GM21723 (cell line): ENCODE results near the gene UVSSA.
"Not testable (repeated sequence)": the region's sequence is repeated elsewhere in the genome, so short reads cannot be mapped to it uniquely, and the experiment has no call there.

ENCODE experiments used
- ATAC-seq: cut with Tn5 transposase; IDR thresholded peaks from one replicate; pipeline ENCODE4 v1.9.1; 2021; ENCODE audit warnings: mild to moderate bottlenecking, moderate library complexity; ENCODE audit not compliant: unreplicated experiment

The UVSSA gene

DNA sequence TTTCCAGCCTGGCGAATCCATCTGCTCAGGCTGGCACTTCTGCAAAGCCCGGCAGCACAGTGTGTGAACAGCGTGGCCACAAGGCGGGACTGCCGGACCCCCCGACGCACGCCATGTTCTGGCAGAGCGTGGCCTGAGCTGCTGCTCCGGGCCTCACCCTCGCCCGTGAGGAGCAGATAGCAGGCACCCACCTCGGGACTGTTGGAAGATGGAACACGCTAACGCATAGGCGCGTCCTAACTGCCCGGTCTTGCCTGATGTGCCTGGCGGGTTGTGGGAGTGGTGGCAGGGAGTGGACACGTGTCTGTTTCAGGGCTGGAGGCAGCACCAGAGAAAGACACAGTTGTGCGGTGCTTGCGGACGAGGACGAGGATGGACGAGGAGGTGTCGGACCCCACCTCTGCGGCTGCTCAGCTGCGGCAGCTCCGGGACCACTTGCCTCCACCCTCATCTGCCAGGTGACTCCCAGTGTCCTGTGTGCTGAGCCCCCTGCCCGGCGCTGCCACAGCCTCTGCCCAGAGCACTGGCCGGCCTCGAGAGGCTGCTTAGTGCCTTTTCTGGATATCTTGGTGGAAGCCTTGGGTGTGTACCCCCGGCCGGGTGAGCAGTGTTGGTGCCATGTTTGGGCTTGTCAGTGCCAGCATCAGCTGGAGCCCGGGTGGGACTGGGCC, 28.2 kb downstream of the UVSSA start:
- ATAC-seq, result no peak

DNA sequence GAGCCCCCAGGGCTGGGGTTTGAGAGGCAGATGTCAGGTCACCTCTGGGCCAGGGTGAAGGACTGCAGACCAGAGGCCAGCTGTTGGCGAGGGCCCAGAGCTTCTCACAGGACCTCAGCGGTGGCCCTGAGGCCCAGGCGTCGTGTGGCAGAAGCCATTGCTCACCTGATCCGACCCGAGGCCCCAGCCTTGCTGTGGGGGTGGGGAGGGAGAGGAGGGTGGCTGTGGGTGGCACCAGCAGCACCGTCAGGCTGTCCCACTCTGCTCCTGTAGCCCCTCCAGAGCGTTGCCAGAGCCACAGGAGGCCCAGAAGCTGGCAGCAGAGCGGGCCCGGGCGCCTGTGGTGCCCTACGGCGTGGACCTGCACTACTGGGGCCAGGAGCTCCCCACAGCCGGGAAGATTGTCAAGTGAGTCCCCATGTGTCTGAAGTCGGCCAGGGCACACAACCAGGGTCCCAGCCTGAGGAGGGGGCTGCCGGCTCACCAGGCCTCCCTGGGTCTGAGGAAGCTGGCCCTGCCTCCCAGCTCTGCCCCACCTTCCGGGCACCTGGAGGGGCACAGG, 28.8 kb downstream of the UVSSA start:
- no peak for ATAC-seq

DNA sequence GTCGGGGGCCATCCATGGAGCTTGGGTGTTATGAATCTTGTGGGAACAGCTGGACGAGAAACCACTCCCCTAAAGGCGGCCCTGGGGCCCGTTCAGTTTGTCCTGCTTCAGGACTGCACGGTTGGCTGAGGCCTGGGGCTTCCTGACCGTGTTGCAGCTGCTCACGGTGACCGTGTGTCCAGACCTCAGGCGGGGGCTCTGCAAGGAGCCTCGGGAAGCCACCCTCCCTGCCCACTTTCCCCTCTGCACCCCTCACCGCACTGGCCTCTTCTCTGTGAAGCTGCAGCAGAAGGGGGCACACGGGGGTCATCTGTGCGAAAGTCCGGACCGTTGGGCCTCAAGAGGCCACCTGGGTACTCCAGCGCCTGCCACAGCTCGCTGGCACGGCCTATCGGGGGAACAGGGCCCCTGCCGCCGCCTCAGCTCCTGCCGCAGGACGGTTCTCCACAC, 29.4 kb downstream of the UVSSA start:
- ATAC-seq, result no peak

DNA sequence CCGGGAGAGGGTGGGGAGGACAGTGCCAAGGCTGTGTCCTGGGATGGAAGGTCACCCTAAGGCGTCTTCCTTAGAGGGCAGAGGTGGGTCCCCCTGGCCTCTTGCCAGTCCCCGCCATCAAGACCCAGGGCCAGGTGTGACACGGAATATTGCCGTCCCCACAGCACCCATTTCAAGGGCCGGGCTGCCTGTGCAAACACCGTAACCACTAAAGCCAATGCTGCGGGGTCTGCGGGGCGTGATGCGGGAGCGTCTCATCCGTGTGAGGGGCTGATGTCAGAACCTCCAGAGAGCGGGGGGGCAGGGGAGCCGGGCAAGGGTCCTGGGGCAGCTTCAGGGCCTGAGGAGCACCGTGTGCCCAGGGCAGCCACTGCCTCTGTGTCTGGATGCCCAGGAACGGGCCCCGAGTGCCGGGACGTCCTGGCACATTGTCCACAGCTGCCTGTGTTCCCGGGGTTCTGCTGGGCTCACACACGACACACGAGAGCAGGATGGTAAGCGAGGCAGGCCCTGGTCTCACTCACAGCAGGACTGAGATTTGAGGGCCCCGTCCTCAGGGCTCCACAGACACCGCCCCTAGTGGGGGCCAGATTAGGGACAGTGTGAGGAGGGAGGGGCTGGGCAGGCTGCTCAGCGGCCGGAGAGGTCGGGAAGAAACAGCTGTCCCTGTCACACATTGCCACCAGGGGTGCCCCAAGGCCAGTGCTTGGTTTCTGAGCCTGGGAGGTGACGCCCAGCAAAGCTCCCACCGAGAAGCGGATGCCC, 30.0 kb downstream of the UVSSA start:
- no peak for ATAC-seq

DNA sequence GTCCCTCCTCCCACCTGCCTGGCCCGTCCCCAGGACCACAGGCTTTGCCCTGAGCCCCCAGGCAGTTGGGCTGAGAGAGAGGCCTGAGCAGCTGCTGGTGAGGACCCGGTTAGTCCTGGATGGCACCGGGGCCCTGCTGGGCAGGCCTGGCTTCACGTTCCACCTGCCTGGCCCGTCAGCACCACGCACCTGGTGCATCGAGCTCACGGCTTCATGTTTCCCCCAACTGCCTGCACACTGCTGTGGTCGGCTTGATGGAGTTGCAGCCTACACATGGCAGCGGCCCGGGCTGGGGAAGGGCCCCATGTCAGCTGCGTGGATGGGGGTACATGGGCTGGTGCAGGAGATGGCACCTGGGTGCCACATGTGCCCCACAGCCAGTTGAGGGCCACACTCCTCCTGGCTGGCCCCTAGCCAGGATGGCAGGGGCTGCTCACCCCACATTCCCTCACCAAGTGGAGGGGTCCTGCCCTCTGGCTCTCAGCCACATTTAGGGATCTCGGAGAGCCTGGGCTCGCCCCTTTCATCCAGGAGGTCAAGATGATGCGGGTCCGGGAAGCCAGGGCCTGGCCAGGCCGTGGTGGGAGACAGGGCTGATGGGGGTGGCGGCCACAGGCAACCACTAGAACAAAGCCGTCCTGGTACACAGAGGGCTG, 30.7 kb downstream of the UVSSA start:
- ATAC-seq, result no peak

DNA sequence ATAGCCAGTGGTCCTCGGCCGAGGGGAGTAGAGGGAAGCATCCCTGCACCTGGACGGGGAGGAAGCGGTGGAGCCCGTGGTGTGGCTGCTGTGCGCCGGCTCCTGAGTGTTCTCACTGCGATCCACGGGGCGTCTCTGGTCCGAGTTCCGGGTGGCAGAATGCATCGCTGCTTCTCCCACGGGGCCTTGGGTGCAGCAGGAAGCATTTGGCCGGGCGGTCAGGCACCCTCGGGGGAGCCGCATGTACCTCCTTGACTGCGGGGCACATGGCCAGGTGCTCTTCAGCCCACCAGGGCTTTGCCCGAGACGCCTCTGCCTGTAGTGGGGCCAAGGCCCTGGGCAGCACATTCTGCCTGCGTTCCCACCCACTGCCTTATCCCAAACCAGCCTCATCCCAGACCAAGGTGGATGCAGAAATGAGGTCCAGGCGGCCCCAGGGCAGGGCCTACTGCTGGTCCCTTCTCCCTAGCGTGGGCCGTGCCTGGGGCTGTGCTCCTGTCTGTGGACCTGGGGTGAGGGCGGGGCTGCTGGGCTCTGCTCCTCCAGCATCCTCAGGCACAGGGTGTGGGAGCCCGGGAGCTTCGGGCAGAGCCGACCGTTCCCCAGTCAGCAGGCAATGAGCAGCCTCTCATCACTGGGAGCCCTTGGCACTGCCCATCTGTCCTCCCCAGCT, 31.7 kb downstream of the UVSSA start:
- ATAC-seq, result no peak

DNA sequence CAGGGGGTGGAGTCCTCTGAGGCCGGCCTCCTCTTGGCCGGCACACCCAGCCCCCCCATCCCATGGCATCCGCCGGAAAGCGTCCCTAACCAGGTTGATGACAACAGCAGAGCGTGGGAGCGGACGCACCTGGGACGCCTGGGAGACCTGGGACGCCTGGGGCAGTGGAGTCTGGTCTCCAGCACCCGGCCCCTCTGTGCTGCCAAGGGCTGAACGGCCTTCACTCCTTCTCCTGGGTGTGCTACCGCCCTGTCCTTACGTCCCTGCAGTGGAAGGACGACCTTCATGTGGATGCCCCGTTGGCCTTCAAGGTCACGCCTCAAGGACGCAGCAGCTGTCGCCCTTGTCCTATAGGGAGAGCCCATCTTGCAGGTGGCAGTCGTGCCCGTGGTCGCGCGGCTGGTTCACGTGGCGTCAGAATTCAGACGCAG, 32.4 kb downstream of the UVSSA start:
- no peak for ATAC-seq

DNA sequence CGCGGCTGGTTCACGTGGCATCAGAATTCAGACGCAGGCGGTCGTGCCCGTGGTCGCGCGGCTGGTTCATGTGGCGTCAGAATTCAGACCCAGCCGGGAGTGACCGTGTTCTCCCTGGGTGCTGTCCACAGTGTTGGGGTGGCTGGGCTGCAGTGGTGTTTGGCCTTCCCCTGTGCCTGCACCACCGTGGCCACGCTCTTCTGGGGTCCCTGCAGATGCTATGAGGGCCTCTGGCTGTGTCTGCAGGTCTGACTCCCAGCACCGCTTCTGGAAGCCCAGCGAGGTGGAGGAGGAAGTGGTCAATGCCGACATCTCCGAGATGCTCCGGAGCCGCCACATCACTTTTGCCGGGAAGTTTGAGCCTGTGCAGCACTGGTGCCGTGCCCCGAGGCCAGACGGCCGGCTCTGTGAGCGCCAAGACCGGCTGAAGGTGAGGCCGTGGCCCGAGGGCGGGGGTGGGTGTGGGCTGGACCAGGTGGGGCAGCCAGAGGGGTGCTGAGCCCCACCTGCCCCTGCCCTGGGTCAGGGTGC, 32.9 kb downstream of the UVSSA start:
- ATAC-seq, result no peak

DNA sequence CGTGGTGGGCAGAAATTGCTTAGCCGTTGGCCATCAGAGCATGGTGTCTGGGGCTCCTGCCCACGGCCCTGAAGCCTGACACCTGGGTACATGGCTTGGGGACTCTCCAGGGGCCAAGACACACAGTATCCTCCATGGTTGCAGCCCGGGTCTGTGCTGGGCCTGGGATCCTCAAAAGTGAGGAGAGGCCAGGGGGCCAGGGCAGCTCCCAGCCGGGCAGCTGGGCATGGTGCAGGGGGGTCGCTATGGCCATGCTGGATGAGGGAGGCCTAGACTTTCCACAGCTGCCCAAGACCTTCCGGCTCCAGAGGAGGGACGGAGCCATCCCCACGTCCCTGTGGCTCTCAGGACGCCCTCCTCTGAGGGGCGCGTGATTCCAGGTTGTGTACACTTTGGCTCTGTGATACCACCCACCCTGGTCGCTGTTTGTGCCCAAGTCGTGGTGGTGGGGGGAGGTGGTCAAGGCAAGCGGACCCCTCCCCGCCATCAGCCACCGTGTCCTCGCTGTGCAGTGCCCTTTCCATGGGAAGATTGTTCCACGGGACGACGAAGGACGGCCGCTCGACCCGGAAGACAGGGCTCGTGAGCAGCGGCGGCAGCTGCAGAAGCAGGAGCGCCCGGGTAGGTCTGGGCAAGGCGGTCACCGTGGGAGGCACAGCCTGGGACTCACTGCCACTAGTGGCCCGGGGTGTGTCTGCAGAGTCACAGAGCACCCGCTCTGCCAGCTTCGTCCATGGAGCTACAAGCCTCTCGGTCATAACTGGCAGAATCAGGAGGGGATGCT, 33.6 kb downstream of the UVSSA start:
- ATAC-seq, result no peak

DNA sequence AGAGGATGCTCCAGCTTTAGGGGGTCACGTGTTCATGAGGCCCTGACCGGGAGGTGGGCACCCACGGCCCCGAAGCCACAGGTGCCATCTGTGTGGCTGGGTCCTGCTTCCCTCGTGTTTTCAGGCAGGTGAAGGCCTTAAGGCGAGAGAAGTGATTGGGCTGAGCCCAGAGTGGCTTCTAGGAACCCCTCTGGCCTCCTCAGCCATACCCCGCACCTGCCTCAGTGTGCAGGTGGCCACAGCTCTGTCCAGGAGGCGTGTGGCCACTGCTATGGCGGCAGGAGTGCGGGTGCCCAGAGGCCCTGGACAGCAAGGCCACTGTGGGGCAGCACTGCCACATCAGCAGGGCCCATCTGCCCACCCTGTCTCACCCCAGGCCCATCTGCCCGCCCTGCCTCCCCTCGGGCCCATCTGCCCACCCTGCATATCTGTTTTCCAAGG, 34.2 kb downstream of the UVSSA start:
- ATAC-seq, result no peak

DNA sequence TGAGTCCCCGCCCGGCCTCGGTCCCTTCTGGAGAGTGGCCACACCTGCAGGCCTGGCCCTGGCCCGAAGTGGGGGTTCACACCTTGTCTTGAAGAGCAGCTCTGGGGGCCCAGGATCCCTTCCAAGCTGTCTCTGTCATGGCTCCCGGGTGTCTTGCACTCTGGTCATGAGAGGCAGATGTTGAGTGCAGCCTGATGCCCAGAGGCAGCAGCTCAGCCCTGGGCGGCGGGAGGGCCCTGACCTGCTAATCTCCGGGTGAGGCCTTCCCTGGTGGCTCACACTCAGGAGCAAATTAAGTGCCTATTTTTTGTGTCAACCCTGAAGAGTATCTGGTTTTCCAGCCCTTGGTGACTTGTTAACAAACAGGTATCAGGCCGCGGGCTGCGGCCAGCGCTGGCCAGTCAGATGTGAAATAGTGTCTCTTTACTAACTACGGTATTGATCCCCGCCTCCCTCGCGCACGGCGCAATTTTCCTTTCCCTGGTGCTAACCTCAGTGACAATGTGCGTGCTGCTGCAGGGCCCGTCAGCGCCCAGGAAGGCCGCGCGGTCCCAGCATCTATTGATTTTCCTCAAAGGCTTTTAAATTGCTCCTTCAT, 35.0 kb downstream of the UVSSA start:
- no peak for ATAC-seq

DNA sequence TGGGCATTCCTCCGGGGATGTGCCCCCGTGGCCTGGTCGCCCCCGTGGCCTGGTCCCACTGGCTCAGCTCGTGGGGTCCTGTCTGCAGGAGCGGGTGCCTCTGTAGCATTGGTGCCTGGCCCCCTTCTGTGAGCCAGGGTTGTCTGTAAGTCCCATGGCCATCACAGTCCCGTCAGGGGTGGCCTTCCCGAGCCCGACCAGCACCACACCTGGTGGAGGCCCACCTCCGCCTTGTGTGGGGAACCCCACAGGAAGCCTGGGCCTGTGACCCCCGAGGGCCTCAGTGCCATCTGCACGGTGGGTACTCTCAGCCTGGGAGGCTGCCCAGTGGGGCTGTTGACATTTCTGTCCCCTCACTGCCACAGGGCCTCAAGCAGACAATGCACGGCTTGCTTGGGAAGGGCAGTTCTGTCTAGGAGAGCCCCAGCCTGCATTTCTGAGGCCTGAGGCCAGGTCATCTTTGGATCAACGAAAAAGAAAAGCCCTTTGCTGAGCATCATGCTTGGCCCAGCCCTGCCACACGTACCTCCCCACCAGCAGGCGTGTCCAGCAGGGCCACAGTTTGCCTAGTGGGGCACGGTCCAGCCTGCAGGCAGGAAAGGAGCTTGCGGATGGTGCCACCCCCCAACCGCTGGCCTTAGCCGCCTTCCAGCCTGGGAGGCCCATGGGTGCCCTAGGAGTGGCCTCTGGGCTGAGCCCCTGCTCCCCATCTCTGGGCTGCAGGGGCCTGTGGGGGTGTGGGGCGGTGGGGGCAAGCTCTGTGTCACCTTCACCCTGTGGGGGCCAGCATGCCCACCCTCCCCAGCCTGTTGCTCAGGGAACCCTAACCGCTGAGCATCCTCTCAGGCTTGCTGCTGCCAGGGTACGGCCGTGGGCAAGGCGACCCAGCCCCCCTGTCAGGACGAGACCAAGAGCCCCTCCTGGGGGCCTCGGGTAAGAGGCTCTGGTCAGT, 36.0 kb downstream of the UVSSA start:
- no peak for ATAC-seq

DNA sequence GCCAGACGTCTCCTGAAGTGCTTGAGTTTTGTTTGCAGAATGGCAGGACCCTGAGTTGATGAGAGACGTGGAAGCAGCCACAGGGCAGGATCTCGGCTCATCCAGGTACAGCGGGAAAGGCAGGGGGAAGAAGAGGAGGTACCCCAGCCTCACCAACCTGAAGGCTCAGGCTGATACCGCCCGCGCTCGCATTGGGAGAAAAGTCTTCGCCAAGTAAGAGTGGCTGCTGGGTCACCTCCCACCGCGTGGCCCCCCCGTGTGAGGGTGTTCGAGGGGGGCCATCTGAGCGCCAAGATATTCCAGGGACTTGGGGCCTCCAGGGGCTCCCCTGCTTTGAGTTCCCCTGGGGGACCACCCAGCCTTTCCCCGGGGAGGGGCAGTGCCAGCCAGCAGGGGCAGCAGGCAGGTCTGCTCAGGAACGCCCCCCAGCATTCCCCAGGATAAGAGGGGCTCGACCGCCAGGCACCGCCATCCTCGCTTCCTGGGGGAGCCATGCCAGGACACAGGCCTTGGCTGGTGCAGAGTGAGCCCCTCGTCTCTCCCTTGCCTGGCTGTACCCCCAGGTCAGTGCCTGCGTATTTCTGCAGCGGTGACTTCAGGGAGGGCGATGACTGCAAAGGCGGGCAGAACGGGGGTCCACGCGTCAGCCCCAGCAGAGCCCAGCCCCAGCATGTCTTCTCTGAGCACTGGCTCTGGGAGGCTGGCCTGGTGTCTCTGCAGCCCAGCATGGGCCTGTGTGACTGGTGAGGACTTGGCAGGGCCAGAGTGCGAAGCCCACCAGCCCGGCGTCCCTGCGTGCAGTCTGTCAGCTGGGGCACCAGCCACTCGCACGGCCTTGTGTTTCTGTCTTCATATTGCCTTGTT, 37.0 kb downstream of the UVSSA start:
- ATAC-seq, result no peak

DNA sequence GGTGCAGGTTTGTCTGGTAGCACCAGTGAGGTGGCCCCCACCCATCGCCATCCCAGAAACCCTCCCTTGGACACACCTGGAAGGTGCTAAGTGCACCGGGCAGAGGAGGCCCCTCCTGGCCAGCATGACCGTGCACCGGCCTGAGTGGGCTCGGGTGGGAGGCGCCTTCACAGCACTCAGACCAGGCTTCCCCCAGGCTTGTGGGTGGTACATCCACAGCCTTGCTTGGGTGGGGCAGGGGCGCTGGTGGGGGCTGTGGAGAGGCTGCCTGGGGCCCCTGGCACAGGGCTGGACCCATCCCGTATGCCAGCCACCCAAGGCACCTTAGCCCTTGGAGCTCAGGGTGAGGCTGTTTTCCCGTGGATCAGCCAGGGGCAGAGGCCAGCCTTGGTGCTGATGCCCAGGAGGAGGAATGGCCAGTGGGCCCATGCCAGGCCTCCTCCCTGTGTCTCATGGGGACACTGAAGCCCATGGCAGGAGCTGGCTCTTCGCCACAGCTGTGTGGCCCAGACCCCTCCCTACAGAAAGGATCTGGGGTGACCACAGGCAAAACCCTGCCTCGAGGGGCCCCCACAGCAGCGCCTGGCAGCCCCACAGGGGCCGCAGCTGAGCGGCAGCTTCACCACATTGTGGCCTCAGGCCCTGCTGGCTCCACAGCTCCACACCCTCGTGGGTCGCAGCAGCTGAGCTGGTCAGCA, 37.8 kb downstream of the UVSSA start:
- no peak for ATAC-seq

DNA sequence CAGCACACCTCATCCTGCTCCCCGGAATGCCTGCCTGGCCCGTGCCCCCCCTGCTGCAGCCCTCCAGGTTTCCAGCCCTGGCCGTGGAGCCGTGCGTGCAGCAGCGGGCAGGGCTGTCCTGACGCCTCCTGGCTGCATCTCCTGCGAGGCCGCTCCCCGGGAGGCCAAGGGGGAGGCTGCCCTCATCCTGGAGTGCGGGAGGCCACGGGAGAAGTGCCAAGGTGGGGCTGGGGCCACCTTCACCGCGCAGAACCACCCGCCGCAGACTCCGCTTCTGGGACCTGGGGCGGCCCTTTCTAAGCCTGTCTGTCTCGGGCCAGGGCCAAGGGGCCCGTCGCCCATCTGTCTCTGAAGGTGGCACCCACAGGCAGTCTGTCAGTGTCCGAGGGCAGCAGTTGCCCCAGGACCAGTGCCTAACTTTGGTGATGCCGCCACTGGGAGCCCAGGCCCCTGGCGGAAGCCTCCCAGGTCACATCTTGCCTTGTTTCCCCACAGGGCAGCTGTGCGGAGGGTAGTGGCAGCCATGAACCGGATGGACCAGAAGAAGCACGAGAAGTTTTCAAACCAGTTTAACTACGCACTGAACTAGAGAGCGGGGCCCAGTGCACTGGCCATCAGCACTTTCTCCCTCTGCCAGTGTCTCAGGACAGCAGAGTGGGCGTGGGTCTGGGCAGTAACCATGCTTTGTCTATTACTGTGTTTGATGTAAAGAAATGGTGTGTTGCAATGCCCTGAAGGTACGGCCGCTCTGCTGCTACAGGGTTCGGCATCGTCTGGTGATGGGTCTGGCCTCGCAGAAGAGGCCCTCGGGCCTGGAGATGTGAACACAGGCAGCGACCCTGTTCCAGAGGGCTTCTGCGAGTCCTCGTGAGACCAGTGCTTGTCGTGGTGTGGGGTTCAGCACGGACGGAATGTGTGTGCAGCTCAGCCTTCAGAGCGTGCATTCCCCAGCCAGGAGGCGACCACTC, 38.6 kb downstream of the UVSSA start:
- no peak for ATAC-seq

DNA sequence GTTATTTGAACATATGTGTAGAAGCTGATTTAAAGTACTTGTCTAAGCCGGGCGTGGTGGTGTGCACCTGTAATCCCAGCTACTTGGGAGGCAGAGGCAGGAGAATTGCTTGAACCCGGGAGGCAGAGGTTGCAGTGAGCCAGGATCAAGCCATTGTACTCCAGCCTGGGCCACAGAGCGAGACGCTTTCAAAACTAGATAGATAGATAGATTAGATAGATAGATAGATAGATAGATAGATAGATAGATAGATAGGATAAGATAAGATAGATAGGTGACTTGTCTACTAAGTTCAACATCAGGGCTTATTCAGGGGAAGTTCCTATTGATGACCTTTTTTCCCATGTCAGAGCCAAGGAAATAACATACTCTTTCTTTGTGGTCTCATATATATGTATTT, 46.4 kb downstream of the UVSSA start:
- ATAC-seq, result not testable (repeated sequence)
